HG03097 (cell line): ENCODE results near the gene ME2.
"Not testable (repeated sequence)": the region's sequence is repeated elsewhere in the genome, so short reads cannot be mapped to it uniquely, and the experiment has no call there.

Experiments
- ATAC-seq: cut with Tn5 transposase; IDR thresholded peaks from one replicate; pipeline ENCODE4 v1.9.1; 2021; ENCODE audit not compliant: unreplicated experiment, low FRiP score

Gene ME2

GRCh38 chr18:50878345-50879301, at the start of gene ME2:
ME2 (plus strand) TSS chr18:50879118; CDS start chr18:50895821, 16,703 bp downstream.
- ATAC-seq: peak; percentile 97

GRCh38 chr18:50829644-50830043, 49.3 kb upstream of the ME2 start:
- no peak for ATAC-seq

GRCh38 chr18:50830544-50830943, 48.4 kb upstream of the ME2 start:
- ATAC-seq: no peak

- no peak for ATAC-seq
These were observed 46.2 kb upstream of the ME2 start for GRCh38 chr18:50832754-50833153.

GRCh38 chr18:50833496-50833895, 45.4 kb upstream of the ME2 start:
- not testable (repeated sequence) for ATAC-seq

GRCh38 chr18:50836521-50836957, 42.4 kb upstream of the ME2 start:
- no peak for ATAC-seq

- ATAC-seq: no peak
These were observed 39.6 kb upstream of the ME2 start for GRCh38 chr18:50839341-50839740.

- ATAC-seq: no peak
These were observed 38.9 kb upstream of the ME2 start for GRCh38 chr18:50839996-50840395.

GRCh38 chr18:50842846-50843245, 36.1 kb upstream of the ME2 start:
- ATAC-seq: no peak

GRCh38 chr18:50844554-50844953, 34.4 kb upstream of the ME2 start:
- no peak for ATAC-seq

GRCh38 chr18:50844960-50845359, 34.0 kb upstream of the ME2 start:
- ATAC-seq: no peak

GRCh38 chr18:50847192-50847591, 31.7 kb upstream of the ME2 start:
- no peak for ATAC-seq

GRCh38 chr18:50848061-50848551, 30.8 kb upstream of the ME2 start:
- no peak for ATAC-seq

- ATAC-seq: no peak
These were observed 29.9 kb upstream of the ME2 start for GRCh38 chr18:50848991-50849390.

- ATAC-seq: no peak
These were observed 29.5 kb upstream of the ME2 start for GRCh38 chr18:50849419-50849821.

- ATAC-seq: no peak
These were observed 28.4 kb upstream of the ME2 start for GRCh38 chr18:50850307-50851065.

GRCh38 chr18:50853863-50854271, 25.1 kb upstream of the ME2 start:
- ATAC-seq: no peak

GRCh38 chr18:50855976-50856757, 22.8 kb upstream of the ME2 start:
- ATAC-seq: no peak

- ATAC-seq: not testable (repeated sequence)
These were observed 21.8 kb upstream of the ME2 start for GRCh38 chr18:50857166-50857565.

- ATAC-seq: no peak
These were observed 21.2 kb upstream of the ME2 start for GRCh38 chr18:50857694-50858093.
